Kidney (tissue), 14 donors: ENCODE results near the gene TMEM132C. TPM values are rescaled to one million over a fixed set of nuclear protein-coding genes. Genes with fewer than 3 reads are reported as not detected.

Experiments
- DNase-seq, 5 donors: peaks; one replicate each; pipeline ENCODE4 v3.0.0-alpha.2; 2013 to 2020
- FAIRE-seq: peaks from 2 replicates; lab custom pipeline; 2012; peaks lifted over from hg19 to GRCh38; lab: Jason Lieb, UNC
- H3K27ac ChIP-seq, 2 donors: one replicate each; pipeline ENCODE4 v1.7.0; 2013; ENCODE audit warnings: low read depth in 2 of 2, low read length in 2 of 2, inconsistent platforms in 1 of 2
- H3K27me3 ChIP-seq: one replicate; pipeline ENCODE4 v1.7.1; 2013; ENCODE audit warnings: low read length, inconsistent platforms; ENCODE audit not compliant: control insufficient read depth, insufficient read depth
- H3K36me3 ChIP-seq, 3 donors: one replicate each; pipeline versions ENCODE4 v1.7.0 to v1.7.1; 2013; ENCODE audit warnings: low read length in 3 of 3, control low read depth in 1 of 3, inconsistent platforms in 1 of 3; ENCODE audit not compliant: insufficient read depth in 3 of 3, control insufficient read depth in 2 of 3
- H3K4me1 ChIP-seq, 3 donors: one replicate each; pipeline versions ENCODE4 v1.7.0 to v1.7.1; 2013; ENCODE audit warnings: low read length in 3 of 3, inconsistent platforms in 1 of 3, low read depth in 1 of 3; ENCODE audit not compliant: control insufficient read depth in 2 of 3, insufficient read depth in 2 of 3
- H3K4me3 ChIP-seq, 3 donors: one replicate each; pipeline versions ENCODE4 v1.7.0 to v1.8.1; 2013; ENCODE audit warnings: low read length in 3 of 3, control low read depth in 1 of 3, inconsistent platforms in 1 of 3
- H3K9ac ChIP-seq, 3 donors: one replicate each; pipeline versions ENCODE4 v1.7.0 to v1.7.1; 2013; ENCODE audit warnings: low read length in 3 of 3, control low read depth in 1 of 3, inconsistent platforms in 1 of 3
- H3K9me3 ChIP-seq, 3 donors: one replicate each; pipeline versions ENCODE4 v1.7.0 to v1.7.1; 2013; ENCODE audit warnings: low read length in 3 of 3, control low read depth in 1 of 3, inconsistent platforms in 1 of 3; ENCODE audit not compliant: control insufficient read depth in 2 of 3, insufficient read depth in 1 of 3
- intact Hi-C: fragments of 100-400 bp; cut with DNase I; formaldehyde crosslinking; loops from one replicate; pipeline ENCODE4 v1.11.1; 2022
- polyA plus RNA-seq: library from polyadenylated mRNA; stranded (reverse); fragments of 350-450 nt; fragmentation: Illumina TruSeq; extraction: RNeasy Lipid Tissue Mini Kit (QIAGEN cat#74804); gene quantifications from one replicate; pipeline ENCODE4 v1.2.3, GENCODE V29; 2014; ENCODE audit warnings: low read depth, low replicate concordance; ENCODE audit not compliant: insufficient read depth
- total RNA-seq: library from RNA; stranded (reverse); fragmentation: NEBNext Ultra II Directional; extraction: Animal tissue kit (Norgen Biotek cat#: 25700); gene quantifications from one replicate; pipeline ENCODE4 v1.2.1, GENCODE V29; 2021
- TF ChIP-seq, protein P1 (sequence below): IDR thresholded peaks from 3 replicates; pipeline ENCODE4 v1.5.1; 2012; ENCODE audit warnings: mild to moderate bottlenecking, moderate library complexity, borderline replicate concordance; ENCODE audit not compliant: insufficient read depth; ENCODE audit errors: extremely low read depth
- donor health status: control.
- donor health status: control.
- donor health status: control.
- donor health status: control.
- donor health status: control.
- donor health status: DM: yes; HTN: yes; CAD: no.
- donor health status: Normal renal cell carcinoma (clear cell type).

Gene TMEM132C
- total and polyA plus RNA-seq, 2 donors from 2014 or later, result 0.28 to 0.75 TPM

DNA sequence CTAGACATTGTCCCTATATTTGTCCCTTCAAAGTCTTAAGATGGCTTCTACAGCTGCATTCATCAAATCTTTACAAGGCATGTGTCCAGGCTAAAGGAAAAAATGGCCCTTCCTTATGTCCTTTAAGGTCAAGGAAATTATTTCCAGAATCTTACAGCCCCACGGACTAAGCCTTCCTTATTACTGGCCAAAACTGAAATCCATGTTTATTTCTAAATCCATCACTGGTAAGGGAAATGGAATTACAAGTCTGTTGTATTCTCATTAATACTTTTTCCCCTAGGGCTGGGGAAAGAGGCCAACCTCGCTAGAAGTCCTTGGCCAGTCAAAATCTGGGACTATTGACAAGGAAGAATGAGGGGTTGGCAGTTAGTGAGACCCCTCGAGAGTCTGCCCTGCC, 252.5 kb downstream of the TMEM132C start:
- Histone ChIP-seq H3K9me3 (peaks cover 0 to 3% (median 2%) of the 10 kb centered on the region in 3 donors), H3K27ac (no peak overlapping the region), H3K9ac (no peak overlapping the region), H3K36me3 (no peaks in the 10 kb centered on the region), H3K4me1 (no peaks in the 10 kb centered on the region), H3K27me3 (no peaks in the 10 kb centered on the region), H3K4me3 (no peak overlapping the region)
- no peak for DNase-seq
- intact Hi-C loops, result no loop called here
- TF ChIP-seq, protein P1, sequence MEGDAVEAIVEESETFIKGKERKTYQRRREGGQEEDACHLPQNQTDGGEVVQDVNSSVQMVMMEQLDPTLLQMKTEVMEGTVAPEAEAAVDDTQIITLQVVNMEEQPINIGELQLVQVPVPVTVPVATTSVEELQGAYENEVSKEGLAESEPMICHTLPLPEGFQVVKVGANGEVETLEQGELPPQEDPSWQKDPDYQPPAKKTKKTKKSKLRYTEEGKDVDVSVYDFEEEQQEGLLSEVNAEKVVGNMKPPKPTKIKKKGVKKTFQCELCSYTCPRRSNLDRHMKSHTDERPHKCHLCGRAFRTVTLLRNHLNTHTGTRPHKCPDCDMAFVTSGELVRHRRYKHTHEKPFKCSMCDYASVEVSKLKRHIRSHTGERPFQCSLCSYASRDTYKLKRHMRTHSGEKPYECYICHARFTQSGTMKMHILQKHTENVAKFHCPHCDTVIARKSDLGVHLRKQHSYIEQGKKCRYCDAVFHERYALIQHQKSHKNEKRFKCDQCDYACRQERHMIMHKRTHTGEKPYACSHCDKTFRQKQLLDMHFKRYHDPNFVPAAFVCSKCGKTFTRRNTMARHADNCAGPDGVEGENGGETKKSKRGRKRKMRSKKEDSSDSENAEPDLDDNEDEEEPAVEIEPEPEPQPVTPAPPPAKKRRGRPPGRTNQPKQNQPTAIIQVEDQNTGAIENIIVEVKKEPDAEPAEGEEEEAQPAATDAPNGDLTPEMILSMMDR, result no peak
- no peak for FAIRE-seq

DNA sequence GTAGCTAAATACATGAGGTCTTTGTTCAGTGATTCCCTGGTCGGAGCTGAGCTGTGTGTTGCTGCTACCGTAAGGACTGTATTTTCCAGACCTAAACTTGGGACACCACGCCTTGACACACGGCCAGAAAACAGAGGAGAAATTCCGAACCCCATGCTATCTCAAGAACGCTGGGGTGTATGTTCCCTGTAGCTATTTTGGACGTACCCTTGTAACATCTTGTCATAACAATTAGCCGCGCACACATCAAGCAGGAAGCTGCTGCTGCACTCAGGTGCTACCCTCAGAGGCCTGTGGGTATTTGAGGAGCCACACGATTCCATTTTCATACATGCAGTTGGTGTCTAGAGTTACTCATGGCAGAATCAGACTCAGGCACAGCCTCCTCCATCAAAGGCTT, 255.0 kb downstream of the TMEM132C start:
- no peaks in the 10 kb centered on the region for H3K27me3 ChIP-seq
- FAIRE-seq (no peak), DNase-seq (no peak)
- H3K27ac ChIP-seq, result no peak overlapping the region
- H3K36me3 ChIP-seq, result no peaks in the 10 kb centered on the region
- no peak overlapping the region for H3K9ac ChIP-seq
- peaks cover 0 to 2% (median 0%) of the 10 kb centered on the region in 3 donors for H3K9me3 ChIP-seq
- no peak overlapping the region for H3K4me3 ChIP-seq
- no peaks in the 10 kb centered on the region for H3K4me1 ChIP-seq
- intact Hi-C loops, result no loop called here
- TF ChIP-seq, protein P1, result no peak

DNA sequence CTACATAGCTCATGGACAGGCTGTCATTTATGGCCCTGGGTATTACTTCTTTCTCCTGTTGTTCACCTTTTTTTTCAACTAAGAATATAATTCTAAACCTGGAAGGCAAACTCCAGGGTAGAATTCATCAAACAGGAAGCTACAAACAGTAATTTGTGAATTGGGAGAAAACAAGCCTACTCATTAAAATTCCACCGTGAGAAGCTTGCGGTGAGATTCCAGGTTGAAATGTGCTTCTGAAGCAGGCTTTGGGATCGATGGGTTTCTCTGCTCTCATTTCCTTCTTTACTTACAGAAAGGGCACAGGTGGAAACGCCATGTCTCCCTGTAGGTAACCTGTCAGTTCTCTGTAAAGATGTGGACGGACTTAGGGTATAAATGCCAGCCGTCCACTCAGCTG, 257.5 kb downstream of the TMEM132C start:
- no peaks in the 10 kb centered on the region for H3K36me3 ChIP-seq
- no peak overlapping the region for H3K9ac ChIP-seq
- FAIRE-seq, result no peak
- intact Hi-C loops, result no loop called here
- TF ChIP-seq, protein P1, result no peak
- H3K27me3 ChIP-seq, result no peaks in the 10 kb centered on the region
- H3K4me3 ChIP-seq, result no peak overlapping the region
- DNase-seq, result peak in 2 of 5 donors; percentile 16 to 26
- H3K9me3 ChIP-seq, result peaks cover 0 to 2% (median 0%) of the 10 kb centered on the region in 3 donors
- H3K27ac ChIP-seq, result no peak overlapping the region
- H3K4me1 ChIP-seq, result no peaks in the 10 kb centered on the region

DNA sequence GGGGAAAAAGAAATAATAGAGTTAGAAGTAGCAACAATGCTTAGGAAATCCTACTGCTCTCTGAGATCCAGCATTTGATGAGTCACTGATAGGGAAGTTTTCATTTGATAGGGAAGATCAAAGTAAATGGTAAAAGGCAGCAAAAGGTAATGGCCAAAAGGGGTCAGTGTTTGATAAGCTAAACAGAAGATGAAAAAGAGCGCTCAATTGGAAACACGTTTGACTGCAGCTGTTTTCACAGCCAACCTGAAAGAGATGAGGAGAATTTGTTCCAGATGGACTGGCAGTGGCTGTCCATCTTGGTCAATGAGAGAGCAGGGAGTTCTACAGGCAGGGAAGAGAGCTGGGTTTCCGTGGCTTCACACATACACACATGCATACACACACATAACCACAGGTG, 264.2 kb downstream of the TMEM132C start:
- Histone ChIP-seq H3K9me3 (no peaks in the 10 kb centered on the region), H3K9ac (no peak overlapping the region), H3K4me3 (no peak overlapping the region), H3K27me3 (no peaks in the 10 kb centered on the region), H3K27ac (no peak overlapping the region), H3K4me1 (no peaks in the 10 kb centered on the region), H3K36me3 (no peaks in the 10 kb centered on the region)
- TF ChIP-seq, protein P1, result no peak
- intact Hi-C loops, result no loop called here
- FAIRE-seq, result no peak
- DNase-seq, result peak in 2 of 5 donors; percentile 28 to 40
